HG03066 (cell line): ENCODE measurements around the gene B3GNT3.
A peak's percentile ranks its signal among the peaks of the same experiment; 100 is the strongest.
"Not testable (repeated sequence)": the region's sequence is repeated elsewhere in the genome, so short reads cannot be mapped to it uniquely, and the experiment has no call there.

Experiments used
- ATAC-seq: cut with Tn5 transposase; IDR thresholded peaks from one replicate; pipeline ENCODE4 v1.9.1; 2021; ENCODE audit warnings: low read depth; ENCODE audit not compliant: unreplicated experiment

Gene B3GNT3

DNA sequence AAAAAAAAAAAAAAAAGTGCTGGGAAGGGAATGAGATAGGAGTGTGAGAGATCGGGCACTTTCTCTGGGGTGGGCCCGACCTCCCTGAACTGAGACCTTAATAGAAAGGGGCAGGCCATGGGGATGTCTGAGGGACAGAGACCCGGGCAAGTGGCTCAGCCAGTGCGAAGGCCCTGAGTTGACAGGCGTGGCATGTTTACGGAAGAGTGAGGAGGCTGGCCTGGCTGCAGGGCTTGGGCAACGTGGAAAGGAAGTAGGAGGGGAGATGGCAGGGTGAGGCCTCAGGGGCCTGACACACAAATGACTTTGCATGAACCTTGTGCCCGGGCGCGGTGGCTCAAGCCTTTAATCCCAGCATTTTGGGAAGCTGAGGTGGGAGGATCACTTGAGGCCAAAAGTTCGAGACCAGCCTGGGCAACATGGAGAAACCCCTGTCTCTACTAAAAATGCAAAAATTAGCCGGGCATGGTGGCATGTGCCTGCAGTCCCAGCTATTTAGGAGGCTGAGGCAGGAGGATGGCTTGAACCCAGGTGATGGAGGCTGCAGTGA is 29.8 kb upstream of the B3GNT3 start:
- ATAC-seq: no peak

GRCh38 chr19:17766543-17767131 is 28.3 kb upstream of the B3GNT3 start:
- ATAC-seq: no peak

GRCh38 chr19:17767559-17767958 is 27.4 kb upstream of the B3GNT3 start:
- no peak for ATAC-seq

- ATAC-seq: no peak
Measured at GRCh38 chr19:17770613-17771012, 24.3 kb upstream of the B3GNT3 start.

DNA sequence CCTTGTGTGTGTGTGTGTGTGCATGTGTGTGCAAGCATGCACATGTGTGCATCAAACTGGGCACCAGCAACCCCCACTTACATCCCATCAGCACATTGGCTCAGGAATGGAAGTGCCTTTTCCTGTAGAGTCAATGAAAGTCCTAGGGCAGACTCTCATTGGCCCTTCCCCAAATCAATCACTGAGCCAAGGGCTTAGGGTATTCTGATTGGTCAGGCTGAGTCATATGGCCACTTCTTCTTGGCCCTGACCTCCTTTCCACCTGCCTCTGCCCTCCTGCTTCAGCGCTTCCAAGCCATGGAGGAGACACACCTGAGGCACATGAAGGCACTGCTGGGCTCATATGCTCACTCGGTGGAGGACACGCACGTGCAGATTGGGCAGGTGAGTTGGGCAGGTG is 22.8 kb upstream of the B3GNT3 start:
- ATAC-seq: no peak

- no peak for ATAC-seq
Measured at GRCh38 chr19:17775245-17775927, 19.6 kb upstream of the B3GNT3 start.

GRCh38 chr19:17775991-17776803 is 18.7 kb upstream of the B3GNT3 start:
- ATAC-seq: peak; percentile 59

DNA sequence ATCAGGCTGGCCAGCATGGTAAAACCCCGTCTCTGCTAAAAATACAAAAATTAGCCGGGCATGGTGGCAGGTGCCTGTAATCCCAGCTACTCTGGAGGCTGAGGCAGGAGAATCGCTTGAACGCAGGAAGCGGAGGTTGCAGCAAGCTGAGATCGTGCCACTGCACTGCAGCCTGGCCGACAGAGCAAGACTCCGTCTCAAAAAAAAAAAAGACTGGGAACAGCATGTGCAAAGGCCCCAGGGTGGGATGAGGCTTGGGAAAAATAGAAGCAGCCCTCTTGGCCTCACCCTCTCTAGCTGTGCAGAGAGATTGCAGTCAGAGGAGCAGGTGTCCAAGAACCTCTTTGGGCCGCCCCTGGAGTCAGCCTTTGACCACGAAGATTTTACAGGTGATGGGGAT is 17.1 kb upstream of the B3GNT3 start:
- not testable (repeated sequence) for ATAC-seq

- ATAC-seq: no peak
Measured at GRCh38 chr19:17778251-17778967, 16.5 kb upstream of the B3GNT3 start.

DNA sequence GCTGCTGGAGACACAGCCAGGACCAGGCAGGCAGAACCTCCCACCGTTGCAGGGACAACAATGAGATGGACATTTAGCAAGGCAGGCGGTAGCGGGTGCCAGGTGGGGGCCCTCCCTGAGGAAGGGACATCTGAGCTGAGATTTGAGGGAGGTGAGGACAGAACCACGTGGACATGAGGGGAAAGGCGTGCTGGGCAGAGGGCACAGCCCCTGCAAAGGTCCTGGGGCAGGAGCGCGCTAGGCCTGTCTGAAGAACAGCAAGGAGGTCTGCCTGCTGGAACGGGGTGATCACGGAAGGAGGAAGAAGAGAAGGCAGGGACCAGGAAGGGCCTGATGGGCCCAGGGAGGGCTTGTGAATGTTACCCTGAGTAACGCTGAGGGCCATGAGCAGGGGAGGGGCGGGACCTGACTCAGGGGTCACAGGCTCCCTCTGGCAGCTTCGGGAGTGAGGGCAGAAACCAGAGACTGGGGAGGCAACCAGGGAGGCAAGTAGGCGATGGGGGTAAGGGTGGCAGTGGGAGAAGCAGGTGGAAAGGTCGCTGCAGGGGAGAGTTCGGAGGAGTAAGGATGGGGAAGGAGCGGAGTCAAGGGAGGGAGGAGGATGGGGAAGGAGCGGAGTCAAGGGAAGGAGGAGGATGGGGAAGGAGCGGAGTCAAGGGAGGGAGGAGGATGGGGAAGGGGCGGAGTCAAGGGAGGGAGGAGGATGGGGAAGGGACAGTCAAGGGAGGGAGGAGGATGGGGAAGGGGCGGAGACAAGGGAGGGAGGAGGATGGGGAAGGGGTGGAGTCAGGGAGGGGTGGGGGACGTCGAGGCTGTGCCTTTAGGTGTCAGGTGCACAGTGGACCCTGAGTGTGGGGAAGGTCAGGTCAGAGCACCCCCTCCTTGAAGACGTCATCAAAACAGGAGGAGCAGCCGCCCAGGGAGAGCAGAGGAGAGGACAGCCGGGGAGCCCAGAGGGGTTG is 15.7 kb upstream of the B3GNT3 start:
- ATAC-seq: no peak

- ATAC-seq: no peak
Measured at GRCh38 chr19:17780781-17781180, 14.2 kb upstream of the B3GNT3 start.

DNA sequence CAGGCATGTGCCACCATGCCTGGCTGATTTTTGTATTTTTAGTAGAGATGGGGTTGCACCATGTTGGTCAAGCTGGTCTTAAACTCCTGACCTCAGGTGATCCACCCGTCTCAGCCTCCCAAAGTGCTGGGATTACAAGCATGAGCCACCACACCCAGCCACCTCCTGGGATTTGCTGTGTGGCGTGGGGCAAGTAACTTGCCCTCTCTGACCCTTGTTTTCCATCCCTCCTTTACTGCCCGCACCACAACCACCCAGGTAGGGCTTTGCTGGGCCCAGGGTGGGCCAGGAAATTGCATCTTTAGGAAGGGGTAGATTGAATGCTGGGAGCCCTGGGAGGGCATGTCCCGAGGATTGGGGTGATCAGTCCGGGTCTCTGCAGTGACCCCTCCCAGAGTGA is 11.2 kb upstream of the B3GNT3 start:
- not testable (repeated sequence) for ATAC-seq

DNA sequence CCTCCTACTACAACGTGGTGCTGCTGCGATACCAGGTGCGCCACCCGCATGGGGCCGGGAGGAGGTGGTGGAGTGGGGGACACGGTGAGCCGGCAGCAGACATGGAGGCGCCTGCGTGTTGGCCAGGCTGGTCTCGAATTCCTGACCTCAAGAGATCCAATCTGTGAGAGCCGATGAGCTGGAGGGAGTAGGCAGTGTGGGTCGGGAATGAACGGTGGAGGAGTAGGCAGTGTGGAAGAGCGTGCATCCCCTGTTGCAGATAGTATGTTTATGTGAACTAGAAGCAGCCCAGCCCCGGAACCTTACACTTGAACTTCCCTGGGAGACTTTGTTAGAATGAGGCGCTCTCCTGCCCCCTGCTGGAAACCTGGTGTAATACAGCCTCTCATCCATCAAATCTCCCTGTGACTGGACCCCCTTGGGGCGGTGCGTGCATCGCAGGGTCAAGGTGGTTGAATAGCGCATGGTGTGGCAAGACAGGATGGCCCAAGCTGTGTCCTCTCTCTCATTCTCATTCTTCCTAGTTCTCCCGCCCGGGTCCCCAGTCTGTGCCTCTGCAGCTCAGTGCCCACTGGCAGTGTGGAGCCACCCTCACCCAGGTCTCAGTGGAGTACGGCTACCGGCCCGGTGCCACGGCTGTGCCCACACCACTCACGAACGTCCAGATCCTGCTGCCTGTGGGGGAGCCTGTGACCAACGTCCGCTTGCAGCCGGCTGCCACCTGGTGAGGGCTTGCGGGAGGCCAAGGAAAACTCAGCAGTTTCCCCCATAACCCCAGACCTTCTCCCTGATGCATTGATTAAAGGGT is 10.5 kb upstream of the B3GNT3 start:
- no peak for ATAC-seq

DNA sequence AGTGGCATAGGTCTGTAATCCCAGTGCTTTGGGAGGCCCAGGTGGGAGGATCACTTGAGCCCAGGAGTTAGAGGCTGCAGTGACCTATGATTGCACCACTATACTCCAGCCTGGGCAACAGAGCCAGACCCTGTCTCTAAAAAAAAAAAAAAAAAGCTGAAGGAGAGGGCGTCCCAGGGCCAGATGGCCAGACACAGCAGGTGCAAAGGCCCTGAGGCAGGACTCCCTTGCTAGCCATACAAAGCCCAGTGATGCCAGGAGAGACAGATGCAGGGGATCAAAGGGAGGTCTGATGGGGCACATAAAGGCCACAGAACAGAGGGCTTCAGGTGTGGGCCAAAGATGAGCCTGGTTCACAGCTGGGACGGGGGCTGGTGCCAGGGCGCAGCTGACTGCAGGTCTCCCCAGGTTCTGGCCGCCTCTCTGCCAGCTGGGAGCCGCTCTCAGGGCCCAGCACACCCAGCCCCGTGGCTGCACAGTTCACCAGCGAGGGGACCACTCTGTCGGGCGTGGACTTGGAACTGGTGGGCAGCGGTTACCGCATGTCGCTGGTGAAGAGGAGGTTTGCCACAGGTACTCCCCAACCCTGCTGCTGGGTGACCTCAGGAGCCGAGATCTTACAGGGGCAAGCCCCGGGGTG is 7.5 kb upstream of the B3GNT3 start:
- ATAC-seq: no peak

- no peak for ATAC-seq
Measured at GRCh38 chr19:17788632-17789031, 6.3 kb upstream of the B3GNT3 start.

DNA sequence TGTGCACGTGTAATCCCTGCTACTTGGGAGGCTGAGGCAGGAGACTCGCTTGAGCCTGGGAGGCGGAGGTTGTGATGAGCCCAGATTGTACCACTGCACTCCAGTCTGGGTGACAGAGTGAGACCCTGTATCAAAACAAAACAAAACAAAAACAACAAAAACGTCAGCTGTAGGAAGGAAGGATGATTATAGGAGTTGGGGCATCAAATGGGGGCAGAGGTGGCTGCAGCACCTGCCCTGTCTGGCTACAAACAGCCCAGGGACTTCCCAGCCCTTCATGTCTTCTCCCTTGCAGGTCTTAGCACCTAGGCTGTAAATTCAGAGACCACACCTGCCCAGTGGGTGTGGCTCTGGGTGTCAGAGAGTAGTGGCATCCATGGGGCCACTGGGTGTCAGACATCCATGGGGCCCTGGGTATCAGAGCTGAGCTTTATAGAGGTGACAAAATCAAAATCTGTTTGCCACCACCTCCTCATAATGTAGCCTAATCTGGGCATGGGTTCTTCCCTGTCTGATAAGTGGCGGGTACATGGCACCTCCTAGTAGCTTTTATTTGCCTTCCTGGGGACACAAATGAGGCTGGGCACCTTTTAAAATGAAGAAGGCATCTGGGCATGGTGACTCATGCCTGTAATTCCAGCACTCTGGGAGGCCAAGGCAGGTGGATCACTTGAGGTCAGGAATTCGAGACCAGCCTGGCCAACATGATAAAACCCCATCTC is 4.7 kb upstream of the B3GNT3 start:
- ATAC-seq: no peak

DNA sequence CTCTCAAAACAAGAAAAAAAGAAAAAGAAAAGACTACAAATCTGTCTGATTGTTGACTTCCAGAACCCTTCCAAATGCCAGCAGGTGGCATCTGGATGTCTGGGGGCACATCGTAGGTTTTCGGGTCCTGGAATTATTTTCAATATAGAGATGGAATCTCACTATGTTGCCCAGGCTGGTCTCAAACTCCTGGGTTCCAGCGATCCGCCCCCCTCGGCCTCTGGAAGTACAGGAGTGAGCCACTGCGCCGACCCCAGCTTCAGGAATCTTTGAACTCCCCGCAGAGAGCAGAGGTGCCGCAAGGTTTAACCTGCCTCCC is 567 bp upstream of the B3GNT3 start:
- no peak for ATAC-seq

GRCh38 chr19:17795495-17795856 is 538 bp downstream of the B3GNT3 start:
- ATAC-seq: no peak
